WTC11 (cell line): ENCODE data around the gene NEK10. TPM values are rescaled to one million over a fixed set of nuclear protein-coding genes. Genes with fewer than 3 reads are reported as not detected.

Source experiments
- ATAC-seq: fragments of 200-7000 bp; cut with Tn5 transposase; 2 replicates; pipeline ENCODE4 v1.10.0; 2021; ENCODE audit warnings: mild to moderate bottlenecking, moderate library complexity
- CTCF ChIA-PET: fragments of 300-600 bp; sonication (Branson Sonifier 250); formaldehyde crosslinking; loops from one replicate; lab custom pipeline; 2021; ENCODE audit warnings: antibody characterized with exemption; lab: Charles Lee
- POLR2A ChIA-PET: fragments of 350-600 bp; sonication (Branson Sonifier 250); formaldehyde crosslinking; loops from one replicate; lab custom pipeline; 2021; ENCODE audit warnings: antibody characterized with exemption; lab: Charles Lee
- DNase-seq: peaks from one replicate; pipeline ENCODE4 v3.0.0; 2021; ENCODE audit warnings: low spot score
- H3K27ac Mint-ChIP-seq: 2 replicates; pipeline ENCODE4 v1.8.0; 2021; ENCODE audit warnings: mixed read lengths
- H3K27me3 Mint-ChIP-seq: 2 replicates; pipeline ENCODE4 v1.8.0; 2021; ENCODE audit warnings: low read depth, mild to moderate bottlenecking, moderate library complexity, mixed read lengths
- H3K36me3 Mint-ChIP-seq: 2 replicates; pipeline ENCODE4 v1.8.0; 2021; ENCODE audit warnings: mixed read lengths
- H3K4me1 Mint-ChIP-seq: 2 replicates; pipeline ENCODE4 v1.8.0; 2022; ENCODE audit warnings: mixed read lengths
- H3K4me3 Mint-ChIP-seq: 2 replicates; pipeline ENCODE4 v1.8.0; 2021; ENCODE audit warnings: mild to moderate bottlenecking, moderate library complexity, mixed read lengths
- H3K9me3 Mint-ChIP-seq: 2 replicates; pipeline ENCODE4 v1.8.0; 2021; ENCODE audit warnings: mixed read lengths
- AFF4 ChIP-seq: sonication (generic); formaldehyde crosslinking; IDR thresholded peaks from 2 replicates; pipeline ENCODE4 v1.8.1; 2023; ENCODE audit warnings: mild to moderate bottlenecking, missing genetic modification reagents, borderline replicate concordance
- ATF1 ChIP-seq: sonication (generic); formaldehyde crosslinking; IDR thresholded peaks from 2 replicates; pipeline ENCODE4 v1.8.1; 2023; ENCODE audit warnings: mild to moderate bottlenecking, moderate library complexity, missing genetic modification reagents
- CREB1 ChIP-seq: sonication (generic); formaldehyde crosslinking; IDR thresholded peaks from 2 replicates; pipeline ENCODE4 v1.8.0; 2023; ENCODE audit warnings: mild to moderate bottlenecking, missing genetic modification reagents
- CREM ChIP-seq: sonication (generic); formaldehyde crosslinking; IDR thresholded peaks from 2 replicates; pipeline ENCODE4 v1.8.1; 2022; ENCODE audit warnings: mild to moderate bottlenecking, missing genetic modification reagents, moderate library complexity
- CTCF ChIP-seq: fragments of 200-600 bp; IDR thresholded peaks from 2 replicates; pipeline ENCODE4 v1.8.0; 2022; ENCODE audit warnings: antibody characterized with exemption
- ERG ChIP-seq: fragments of 250-450 bp; sonication (Bioruptor Pico); IDR thresholded peaks from 2 replicates; pipeline ENCODE4 v1.8.0; 2021; ENCODE audit warnings: mild to moderate bottlenecking
- KAT7 ChIP-seq: sonication (generic); formaldehyde crosslinking; IDR thresholded peaks from 2 replicates; pipeline ENCODE4 v1.8.1; 2023; ENCODE audit warnings: missing genetic modification reagents, mild to moderate bottlenecking, borderline replicate concordance
- MXD4 ChIP-seq: fragments of 250-450 bp; sonication (Bioruptor Pico); IDR thresholded peaks from 2 replicates; pipeline ENCODE4 v1.8.0; 2021; ENCODE audit warnings: mild to moderate bottlenecking, moderate library complexity, borderline replicate concordance
- NFE2L1 ChIP-seq: sonication (generic); formaldehyde crosslinking; IDR thresholded peaks from 2 replicates; pipeline ENCODE4 v1.8.1; 2023; ENCODE audit warnings: missing genetic modification reagents
- NR2C2 ChIP-seq: sonication (generic); formaldehyde crosslinking; IDR thresholded peaks from 2 replicates; pipeline ENCODE4 v1.8.0; 2022; ENCODE audit warnings: mild to moderate bottlenecking, missing genetic modification reagents
- NR3C1 ChIP-seq: sonication (generic); formaldehyde crosslinking; conservative IDR thresholded peaks from 2 replicates; pipeline ENCODE4 v1.8.1; 2023; ENCODE audit warnings: low read depth, mild to moderate bottlenecking, missing genetic modification reagents
- OVOL2 ChIP-seq: fragments of 250-450 bp; sonication (Bioruptor Pico); IDR thresholded peaks from 2 replicates; pipeline ENCODE4 v1.9.0; 2021; ENCODE audit warnings: mild to moderate bottlenecking, borderline replicate concordance
- TEAD4 ChIP-seq: sonication (generic); formaldehyde crosslinking; IDR thresholded peaks from 2 replicates; pipeline ENCODE4 v1.8.0; 2022; ENCODE audit warnings: mild to moderate bottlenecking, missing genetic modification reagents
- ZMAT4 ChIP-seq: fragments of 250-450 bp; sonication (Bioruptor Pico); IDR thresholded peaks from 2 replicates; pipeline ENCODE4 v1.9.0; 2021; ENCODE audit warnings: mild to moderate bottlenecking
- ZNF121 ChIP-seq: sonication (generic); formaldehyde crosslinking; IDR thresholded peaks from 2 replicates; pipeline ENCODE4 v1.8.0; 2023; ENCODE audit warnings: missing genetic modification reagents
- ZNF532 ChIP-seq: fragments of 250-450 bp; sonication (Bioruptor Pico); IDR thresholded peaks from 2 replicates; pipeline ENCODE4 v1.9.0; 2021; ENCODE audit warnings: mild to moderate bottlenecking, borderline replicate concordance
- ZSCAN18 ChIP-seq: fragments of 250-450 bp; sonication (Bioruptor Pico); IDR thresholded peaks from 2 replicates; pipeline ENCODE4 v2.1.2; 2022; ENCODE audit warnings: mild to moderate bottlenecking, moderate library complexity
- total RNA-seq: library from RNA; stranded (reverse); gene quantifications from 3 replicates; pipeline ENCODE4 v1.2.3, GENCODE V29; 2021

Gene NEK10
- total RNA-seq, 1 experiment from 2014 or later = 0.37 TPM

GRCh38 chr3:27209617-27210264, 159.4 kb downstream of the NEK10 start:
- no peak for DNase-seq
- Mint-ChIP-seq H3K27ac (no peak overlapping the region), H3K4me1 (peaks cover 59% of the 10 kb centered on the region), H3K4me3 (no peak overlapping the region), H3K9me3 (peaks cover 13% of the 10 kb centered on the region), H3K27me3 (no peaks in the 10 kb centered on the region), H3K36me3 (peaks cover 9% of the 10 kb centered on the region; the same call in 1 of the 2 replicates)
- POLR2A ChIA-PET = no interaction called here
- TF ChIP-seq NFE2L1 (CRISPR knock-in tag) (no peak), ATF1 (CRISPR knock-in tag) (no peak), ZNF532 (CRISPR knock-in tag) (no peak), AFF4 (CRISPR knock-in tag) (no peak), CREM (no peak), NR3C1 (CRISPR knock-in tag) (no peak), CREB1 (CRISPR knock-in tag) (no peak), CTCF (no peak), ERG (no peak), OVOL2 (CRISPR knock-in tag) (no peak), ZMAT4 (no peak), ZSCAN18 (CRISPR knock-in tag) (no peak), KAT7 (CRISPR knock-in tag) (no peak), NR2C2 (CRISPR knock-in tag) (no peak), TEAD4 (no peak), ZNF121 (CRISPR knock-in tag) (no peak), MXD4 (CRISPR knock-in tag) (no peak)
- CTCF ChIA-PET = interaction anchor here (0.6 to 1.2 kb wide), 3 partner anchors 9 to 472 kb away, joined by 3 to 9 read pairs (median 4); no protein-coding TSS in a partner anchor
- ATAC-seq = no peak
